Neural crest cell (in vitro differentiated cells): ENCODE measurements around the gene ZNF544. TPM values are rescaled to one million over a fixed set of nuclear protein-coding genes. Genes with fewer than 3 reads are reported as not detected.

ENCODE experiments used
- DNase-seq: peaks from one replicate; pipeline ENCODE4 v3.0.0; 2021; ENCODE audit warnings: low read depth, mixed read lengths, low spot score
- H3K27ac Mint-ChIP-seq: one replicate; pipeline ENCODE4 v1.8.0; 2021; ENCODE audit warnings: mild to moderate bottlenecking, mixed read lengths; ENCODE audit not compliant: unreplicated experiment
- H3K27me3 Mint-ChIP-seq: 2 replicates; pipeline ENCODE4 v1.8.0; 2021; ENCODE audit warnings: low read depth, mild to moderate bottlenecking, mixed read lengths
- H3K36me3 Mint-ChIP-seq: 2 replicates; pipeline ENCODE4 v1.8.0; 2021; ENCODE audit warnings: low read depth, mild to moderate bottlenecking, mixed read lengths
- H3K4me1 Mint-ChIP-seq: 2 replicates; pipeline ENCODE4 v1.8.0; 2021; ENCODE audit warnings: mixed read lengths
- H3K4me3 Mint-ChIP-seq: one replicate; pipeline ENCODE4 v1.8.0; 2021; ENCODE audit warnings: mild to moderate bottlenecking, mixed read lengths
- H3K9me3 Mint-ChIP-seq: 2 replicates; pipeline ENCODE4 v1.8.0; 2021; ENCODE audit warnings: mixed read lengths
- CTCF ChIP-seq: fragments of 200-600 bp; sonication (generic); conservative IDR thresholded peaks from 2 replicates; pipeline ENCODE4 v1.5.0; 2021; ENCODE audit warnings: antibody characterized with exemption, mild to moderate bottlenecking
- total RNA-seq: library from RNA; stranded (reverse); gene quantifications from 2 replicates; pipeline ENCODE4 v1.2.1, GENCODE V29; 2021

ZNF544 gene
- total RNA-seq, 1 donor from 2014 or later, result 47.4 TPM

GRCh38 chr19:58296104-58296503, 67.4 kb downstream of the ZNF544 start:
- H3K27me3 Mint-ChIP-seq, result no peaks in the 10 kb centered on the region
- DNase-seq, result no peak
- peaks cover 4% of the 10 kb centered on the region for H3K9me3 Mint-ChIP-seq
- TF ChIP-seq CTCF, result no peak
- no peaks in the 10 kb centered on the region for H3K4me1 Mint-ChIP-seq
- H3K27ac Mint-ChIP-seq, result no peak overlapping the region
- peaks cover 69% of the 10 kb centered on the region for H3K36me3 Mint-ChIP-seq
- H3K4me3 Mint-ChIP-seq, result no peak overlapping the region

DNA sequence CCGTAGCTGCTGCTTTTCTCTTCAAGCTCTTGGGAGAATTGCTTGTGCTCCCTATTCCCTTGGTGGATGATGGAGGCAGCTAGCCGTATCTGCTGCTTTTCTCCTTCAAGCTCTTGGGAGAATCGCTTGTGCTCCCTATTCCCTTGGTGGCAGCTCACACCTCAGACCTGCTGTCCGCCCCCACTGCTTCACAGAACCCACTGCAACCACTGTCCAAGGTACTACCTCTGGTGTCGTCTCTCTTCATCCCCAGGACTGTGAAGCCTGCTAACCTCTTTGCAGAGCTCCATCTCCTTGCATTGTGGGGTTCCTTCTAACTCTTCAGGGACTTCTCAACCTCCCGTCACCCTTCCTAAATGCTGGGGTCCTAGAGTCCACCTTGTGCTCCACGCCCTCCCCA, 71.9 kb downstream of the ZNF544 start:
- Mint-ChIP-seq H3K27ac (no peak overlapping the region), H3K36me3 (peaks cover 35% of the 10 kb centered on the region), H3K4me3 (no peak overlapping the region), H3K27me3 (no peaks in the 10 kb centered on the region), H3K4me1 (peaks cover 14% of the 10 kb centered on the region), H3K9me3 (no peaks in the 10 kb centered on the region)
- no peak for DNase-seq
- no peak for TF ChIP-seq CTCF

- DNase-seq, result no peak
- H3K4me3 Mint-ChIP-seq, result peak overlapping the region; percentile 99
- H3K4me1 Mint-ChIP-seq, result peaks cover 26% of the 10 kb centered on the region
- H3K27ac Mint-ChIP-seq, result no peak overlapping the region
- no peaks in the 10 kb centered on the region for H3K9me3 Mint-ChIP-seq
- H3K36me3 Mint-ChIP-seq, result peaks cover 33% of the 10 kb centered on the region
- no peak for TF ChIP-seq CTCF
- H3K27me3 Mint-ChIP-seq, result no peaks in the 10 kb centered on the region
These were observed 75.5 kb downstream of the ZNF544 start for GRCh38 chr19:58304255-58304654.

GRCh38 chr19:58304748-58305064, 76.0 kb downstream of the ZNF544 start:
- Mint-ChIP-seq H3K4me3 (peak overlapping the region; percentile 99), H3K27ac (peak overlapping the region; percentile 94), H3K9me3 (no peaks in the 10 kb centered on the region), H3K4me1 (peaks cover 26% of the 10 kb centered on the region), H3K36me3 (peaks cover 32% of the 10 kb centered on the region), H3K27me3 (no peaks in the 10 kb centered on the region)
- DNase-seq, result no peak
- TF ChIP-seq CTCF, result no peak

DNA sequence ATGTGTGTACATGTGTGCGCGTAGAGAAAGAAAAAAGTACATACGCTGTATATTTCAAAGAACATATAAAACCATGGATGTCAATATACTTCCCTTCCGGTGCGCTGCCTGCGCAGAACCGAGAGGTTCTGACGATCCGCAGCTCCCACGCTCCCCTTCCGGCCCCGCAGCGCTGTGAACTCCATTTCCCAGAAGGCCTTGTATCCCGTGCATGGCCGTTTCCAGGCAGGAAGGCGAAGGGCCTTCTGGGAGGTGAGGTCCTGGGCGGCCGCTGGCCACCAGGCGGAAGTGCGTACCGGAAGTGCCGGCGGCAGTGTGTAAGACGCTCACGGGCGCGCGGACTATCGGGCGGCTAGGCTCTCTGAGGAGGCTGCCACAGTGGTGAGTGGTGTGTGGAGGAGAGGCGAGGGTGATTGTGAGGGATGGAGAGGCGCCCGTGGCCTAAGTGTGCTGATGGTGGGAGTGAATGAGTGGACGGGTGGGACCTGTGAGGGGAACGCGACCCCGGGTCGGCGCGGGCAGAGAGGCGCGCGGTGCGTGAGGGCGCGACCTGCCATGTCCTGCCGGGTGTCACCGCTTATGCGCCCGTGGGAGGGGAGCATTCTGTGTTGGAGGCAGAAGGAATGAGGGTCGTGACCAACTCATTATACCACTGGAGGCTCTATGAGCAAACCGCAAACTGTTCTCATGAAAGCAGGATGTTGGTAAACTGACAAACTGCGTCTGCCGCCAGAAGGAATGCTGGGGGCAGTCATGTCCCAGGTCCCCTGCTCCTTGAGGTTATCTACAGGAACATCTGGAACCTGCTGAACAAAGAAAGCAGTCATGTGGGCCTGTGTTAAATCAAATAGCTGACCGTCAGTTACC, 76.6 kb downstream of the ZNF544 start, which contains the start of gene ERVK3-1:
Gene ERVK3-1, plus strand, starts transcription at position 313 of the 867 bp plus-strand sequence. CDS start 6,792 bp downstream, outside the sequence.
- peak; percentile 85 for DNase-seq
- H3K36me3 Mint-ChIP-seq, result peaks cover 31% of the 10 kb centered on the region
- H3K27me3 Mint-ChIP-seq, result no peaks in the 10 kb centered on the region
- peaks cover 29% of the 10 kb centered on the region for H3K4me1 Mint-ChIP-seq
- peak; percentile 17 for TF ChIP-seq CTCF
- peak within 1 kb of the TSS; percentile 94 for H3K27ac Mint-ChIP-seq
- peak within 1 kb of the TSS; percentile 99 for H3K4me3 Mint-ChIP-seq
- H3K9me3 Mint-ChIP-seq, result no peaks in the 10 kb centered on the region
